Activated T-cell treated with anti-CD3 and anti-CD28 coated beads for 4 hours (primary cell): ENCODE results near the gene ZBTB16.

ENCODE experiments used
- DNase-seq: peaks from one replicate; pipeline ENCODE4 v3.0.0-alpha.2; 2020

The ZBTB16 gene

DNA sequence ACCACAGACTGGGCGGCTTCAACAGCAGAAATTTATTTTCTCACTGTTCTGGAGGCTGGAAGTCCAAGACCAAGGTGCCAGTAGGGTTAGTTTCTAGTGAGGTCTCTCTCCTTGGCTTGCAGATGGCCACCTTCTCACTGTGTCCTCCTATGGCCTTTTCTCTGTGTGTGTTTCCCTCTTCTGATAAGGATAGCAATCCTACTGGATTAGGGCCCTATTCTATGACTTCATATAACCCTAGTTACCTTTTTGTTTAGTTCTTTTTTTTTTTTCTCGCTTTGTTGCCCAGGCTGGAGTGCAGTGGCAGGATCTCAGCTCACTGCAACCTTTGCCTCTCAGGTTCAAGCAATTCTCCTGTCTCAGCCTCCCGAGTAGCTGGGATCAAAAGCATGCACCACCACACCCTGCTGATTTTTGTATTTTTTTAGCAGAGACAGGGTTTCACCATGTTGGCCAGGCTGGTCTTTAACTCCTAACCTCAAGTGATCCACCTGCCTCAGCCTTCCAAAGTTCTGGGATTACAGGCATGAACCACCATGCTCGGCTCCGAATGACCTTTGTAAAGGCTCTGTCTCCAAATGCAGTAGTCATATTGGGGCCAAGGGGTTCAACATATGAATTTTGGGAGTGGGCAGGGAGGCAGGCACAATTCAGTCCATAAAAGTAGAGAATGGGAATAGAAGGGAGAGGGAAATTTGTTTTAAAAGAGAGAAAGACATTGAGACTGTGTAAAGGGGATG, 211.2 kb downstream of the ZBTB16 start:
- DNase-seq = no peak

DNA sequence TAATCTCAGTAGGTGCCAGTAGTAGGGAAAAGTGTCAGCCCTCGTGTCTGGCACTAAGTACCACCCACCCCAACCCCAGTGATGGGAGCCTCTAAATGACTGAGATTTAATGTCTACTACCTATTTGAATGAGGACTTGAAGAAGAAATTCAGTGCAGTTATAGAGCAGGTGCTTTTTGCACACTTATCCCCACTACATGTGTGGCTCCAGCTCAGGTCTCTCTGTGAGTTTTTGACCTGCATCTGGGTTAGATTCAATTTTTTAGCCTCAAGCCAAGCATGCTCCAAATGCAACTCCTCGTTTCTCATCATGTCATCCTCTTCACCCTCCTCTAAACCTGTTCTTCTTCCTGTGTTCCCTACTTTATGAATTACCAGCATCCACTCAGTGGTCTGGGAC, 211.8 kb downstream of the ZBTB16 start:
- DNase-seq = no peak

DNA sequence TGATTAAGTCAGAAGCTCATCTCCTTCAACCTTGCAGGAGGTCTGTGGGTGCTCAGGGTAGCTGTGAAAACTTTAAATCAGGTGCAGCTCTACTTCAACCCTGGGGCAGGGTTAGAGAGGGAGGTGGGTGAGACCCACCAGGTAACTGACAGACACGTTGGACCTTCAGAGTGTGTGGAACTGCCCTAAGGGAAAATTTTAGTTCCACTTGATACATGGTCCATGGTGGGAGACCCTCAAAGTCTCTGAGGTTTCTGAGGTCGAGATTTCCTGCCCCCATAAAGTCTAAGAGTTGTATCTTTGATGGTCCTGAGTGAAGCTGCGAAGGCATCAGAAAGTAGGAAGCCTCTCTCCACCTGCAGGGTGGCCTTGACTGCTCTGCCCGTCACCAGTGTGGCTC, 212.8 kb downstream of the ZBTB16 start:
- no peak for DNase-seq

DNA sequence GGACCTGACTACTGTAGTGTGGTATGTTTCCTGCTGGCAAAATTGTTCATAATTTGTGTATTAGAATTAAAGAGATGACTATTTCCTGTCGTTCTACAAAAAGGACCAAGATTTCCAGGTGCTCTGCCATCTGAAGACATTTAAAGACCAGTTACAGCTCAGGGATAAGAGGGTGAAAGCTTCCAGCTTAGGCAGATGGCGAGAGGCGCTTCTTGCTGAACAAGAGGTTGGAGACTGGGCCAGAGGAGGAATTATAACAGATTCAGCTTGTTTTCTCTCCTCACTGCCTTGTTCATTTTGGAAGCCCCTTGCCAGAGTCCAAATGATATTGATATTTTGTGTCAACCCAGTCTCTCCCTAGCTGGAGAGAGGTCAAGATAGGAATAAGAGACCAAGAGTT, 213.6 kb downstream of the ZBTB16 start:
- DNase-seq = no peak

DNA sequence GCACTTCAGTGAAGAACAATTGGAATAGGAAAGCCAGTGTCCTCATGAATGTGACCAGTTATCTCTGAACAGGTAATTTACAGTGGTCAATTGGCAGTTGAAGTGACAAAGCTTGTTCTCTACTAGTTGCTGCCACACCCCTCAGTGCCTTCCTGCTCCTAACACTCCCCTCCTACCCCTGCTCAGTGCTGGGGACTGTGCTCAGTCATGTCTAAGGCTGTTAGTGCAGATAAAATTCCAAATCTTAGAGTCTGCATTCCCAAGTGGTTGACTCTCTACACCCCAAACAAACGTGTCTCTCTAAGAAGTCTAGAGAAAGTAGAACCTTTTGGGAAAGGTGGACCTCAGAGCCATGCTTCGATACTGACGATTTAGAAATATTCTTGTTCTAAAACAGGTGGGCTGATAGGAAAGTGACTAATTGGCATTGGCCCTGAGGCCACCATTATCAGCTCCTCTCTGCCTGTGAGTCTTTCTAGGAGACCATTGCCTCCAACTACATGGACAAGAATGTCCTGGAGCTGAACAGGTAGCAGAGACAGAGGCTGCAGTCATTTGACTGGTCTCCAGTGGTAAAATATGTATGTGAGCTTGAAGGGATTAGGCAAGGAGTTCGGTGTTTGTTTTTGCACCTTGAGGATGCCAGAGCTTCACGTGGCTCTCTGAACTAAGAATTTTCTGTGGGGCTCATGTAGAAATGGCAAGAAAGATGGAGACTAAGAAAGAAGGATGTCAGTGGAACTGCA, 214.6 kb downstream of the ZBTB16 start:
- no peak for DNase-seq

DNA sequence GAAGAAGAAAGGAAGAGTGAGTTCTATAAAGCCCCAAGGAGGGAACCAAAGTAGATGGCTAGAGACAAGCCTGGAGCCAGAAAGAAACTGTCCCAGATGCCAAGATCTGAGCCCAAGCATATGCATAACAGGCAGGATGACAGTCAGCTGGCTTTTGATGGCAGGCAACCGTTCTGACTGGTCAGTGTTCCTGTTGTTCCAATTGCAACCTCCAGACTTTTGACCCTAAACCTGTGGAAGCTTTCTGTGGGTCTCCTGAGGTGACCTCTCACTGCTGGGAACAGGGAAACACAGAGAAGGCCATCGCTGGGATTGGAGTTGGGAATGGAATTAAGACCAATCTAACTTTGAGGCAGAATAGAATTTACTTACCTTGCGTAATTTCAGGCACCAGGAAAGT, 215.1 kb downstream of the ZBTB16 start:
- DNase-seq = no peak

DNA sequence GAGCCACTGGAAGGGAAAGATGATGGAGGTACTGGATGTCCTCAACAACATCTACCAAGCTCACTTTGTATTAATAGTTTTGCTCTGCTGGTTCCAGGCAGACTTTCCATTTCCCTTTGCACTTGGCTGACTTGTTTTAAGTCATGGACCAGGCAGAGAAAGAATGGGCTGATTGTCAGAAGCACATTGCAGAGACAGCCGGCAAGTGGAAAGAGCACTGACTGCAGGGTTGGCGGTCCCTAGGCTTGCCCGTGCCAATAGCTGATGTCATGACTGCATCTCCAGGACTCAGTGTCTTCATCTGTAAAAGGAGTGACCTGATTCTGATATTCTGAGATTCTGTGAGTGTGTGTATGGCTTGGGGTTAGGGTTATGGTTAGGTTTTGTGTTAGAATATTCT, 215.8 kb downstream of the ZBTB16 start:
- DNase-seq = no peak

DNA sequence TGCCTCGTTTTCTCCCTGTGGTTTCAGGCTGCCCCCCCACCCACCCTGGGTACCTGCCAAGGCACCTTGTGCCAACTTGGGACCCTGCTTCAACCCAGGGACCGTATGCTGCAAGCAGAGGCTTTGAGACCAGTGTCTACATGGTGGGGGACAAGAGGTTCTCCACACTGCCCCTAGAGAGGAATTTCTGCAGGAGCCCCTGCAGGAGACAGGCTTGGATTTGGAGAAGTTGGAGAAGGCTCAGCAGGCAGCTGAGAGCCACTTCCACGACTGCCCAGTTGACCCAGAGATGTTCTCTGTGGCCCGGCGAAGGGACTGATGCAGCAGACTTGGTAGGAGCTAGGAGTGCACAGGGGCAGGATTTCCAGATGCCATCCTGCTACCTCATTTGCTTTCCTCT, 216.6 kb downstream of the ZBTB16 start:
- no peak for DNase-seq

DNA sequence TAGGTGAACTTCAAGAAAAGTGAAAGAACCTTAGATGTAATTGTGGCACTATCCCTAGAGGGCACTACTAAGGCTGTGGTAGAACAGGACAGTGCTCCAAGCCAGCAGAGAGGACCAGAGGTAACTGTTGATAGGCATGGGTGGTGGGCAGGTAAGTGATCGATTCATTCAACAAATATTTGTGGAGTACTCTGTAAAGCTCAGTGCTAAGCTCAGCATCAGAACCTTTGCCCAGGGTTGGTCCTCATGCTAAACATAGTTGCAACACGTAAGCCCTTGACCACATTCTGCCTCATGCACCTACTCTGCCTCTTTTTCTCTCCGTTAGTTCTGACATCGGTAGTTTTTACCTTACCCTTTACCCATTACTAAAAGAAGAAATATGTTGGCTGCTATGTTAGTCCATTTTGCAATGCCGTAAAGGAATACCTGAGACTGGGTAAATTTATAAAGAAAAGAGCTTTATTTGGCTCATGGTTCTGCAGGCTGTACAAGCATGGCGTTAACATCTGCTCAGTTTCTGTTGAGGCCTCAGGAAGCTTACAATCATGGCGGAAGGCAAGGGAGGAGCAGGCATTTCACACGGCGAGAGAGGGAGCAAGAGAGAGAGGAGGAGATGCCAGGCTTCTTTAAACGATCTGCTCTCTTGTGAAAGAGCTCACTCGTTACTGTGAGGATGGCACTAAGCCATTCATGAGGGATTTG, 218.3 kb downstream of the ZBTB16 start:
- no peak for DNase-seq

DNA sequence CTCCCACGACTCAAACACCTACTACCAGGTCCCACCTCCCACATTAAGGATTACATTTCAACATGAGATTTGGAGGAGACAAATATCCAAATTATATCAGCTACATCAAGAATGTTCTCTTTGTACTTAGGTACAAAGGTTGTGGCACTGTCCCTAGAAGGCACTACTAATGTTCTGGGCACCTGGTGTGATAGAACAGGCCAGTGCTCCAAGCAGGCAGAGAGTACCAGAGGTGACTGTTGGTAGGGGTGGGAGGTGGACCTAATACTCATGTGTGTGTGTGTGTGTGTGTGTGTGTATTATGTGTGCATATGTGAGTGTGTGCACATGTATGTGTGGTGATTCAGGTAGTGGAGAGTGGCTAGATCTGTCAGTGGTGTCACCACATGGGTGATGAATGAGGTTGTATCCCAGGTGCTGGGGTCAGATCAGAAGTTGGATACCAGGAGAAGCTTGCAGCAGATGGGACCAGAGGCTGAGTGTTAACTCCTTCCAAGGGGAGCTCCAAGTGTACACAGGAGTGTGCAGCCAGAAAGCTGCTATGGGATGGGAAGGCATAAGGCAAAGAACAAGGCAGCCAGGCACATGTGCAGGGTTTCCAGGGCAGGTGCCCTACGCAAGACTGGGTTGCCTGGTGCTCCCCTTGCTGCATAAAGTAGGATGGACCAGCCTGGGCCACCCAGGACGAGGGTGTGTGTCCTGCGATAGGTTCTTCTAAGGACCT, 219.0 kb downstream of the ZBTB16 start:
- no peak for DNase-seq

DNA sequence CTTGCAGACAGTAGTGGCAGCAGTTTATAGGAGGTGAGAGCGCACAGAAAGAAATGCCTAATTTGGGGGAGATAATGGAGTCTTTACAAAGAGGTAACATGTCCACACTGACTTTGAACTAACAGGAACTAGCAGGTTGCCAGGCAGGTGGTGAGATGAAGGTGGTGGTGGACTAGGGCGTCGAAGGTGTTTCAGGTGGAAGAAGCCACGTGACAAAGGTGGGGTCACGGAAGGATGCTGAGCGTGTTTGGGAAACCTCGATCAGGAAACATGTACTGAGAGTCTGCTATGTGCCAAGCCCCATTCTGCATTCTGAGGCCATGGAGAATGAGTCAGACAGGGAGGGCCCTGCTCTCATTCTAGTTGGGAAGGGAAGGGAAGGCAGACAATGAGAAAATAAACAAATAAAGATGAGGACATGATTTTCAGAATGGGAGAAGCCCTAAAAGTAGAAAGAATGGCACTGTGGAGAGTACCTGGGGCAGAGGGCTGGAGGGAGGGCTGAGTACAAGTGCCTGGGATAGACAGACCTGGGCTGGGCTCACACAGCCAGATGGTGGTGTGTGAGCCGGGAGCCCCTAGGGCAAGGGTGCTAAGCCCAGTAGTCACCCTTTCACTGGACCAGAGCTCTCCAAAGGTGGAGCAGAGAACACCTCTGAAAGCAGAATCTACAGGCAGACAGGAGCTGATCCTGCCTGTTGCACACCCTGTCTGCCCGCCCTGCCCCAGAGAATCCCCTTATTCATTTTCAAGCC, 220.5 kb downstream of the ZBTB16 start:
- DNase-seq = no peak

DNA sequence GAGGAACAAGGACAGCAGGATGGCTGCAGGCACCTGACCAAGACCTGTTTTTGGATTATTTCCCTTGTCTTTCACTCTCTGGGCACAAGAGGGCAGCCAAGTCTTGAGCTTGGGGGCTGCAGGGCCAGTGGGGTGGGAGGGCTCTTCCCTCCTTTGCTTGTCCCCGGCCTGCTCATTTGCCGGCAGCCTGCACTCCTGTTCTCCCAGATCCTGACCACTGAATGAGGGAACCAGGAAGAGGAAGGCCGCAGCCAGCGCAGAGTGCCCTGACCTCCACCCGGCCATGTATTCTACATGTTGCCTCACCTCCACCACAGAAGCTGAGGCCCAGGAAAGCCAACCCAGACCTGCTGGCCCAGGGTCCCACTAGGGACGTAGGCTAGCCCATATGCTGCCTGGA, 221.2 kb downstream of the ZBTB16 start:
- no peak for DNase-seq

DNA sequence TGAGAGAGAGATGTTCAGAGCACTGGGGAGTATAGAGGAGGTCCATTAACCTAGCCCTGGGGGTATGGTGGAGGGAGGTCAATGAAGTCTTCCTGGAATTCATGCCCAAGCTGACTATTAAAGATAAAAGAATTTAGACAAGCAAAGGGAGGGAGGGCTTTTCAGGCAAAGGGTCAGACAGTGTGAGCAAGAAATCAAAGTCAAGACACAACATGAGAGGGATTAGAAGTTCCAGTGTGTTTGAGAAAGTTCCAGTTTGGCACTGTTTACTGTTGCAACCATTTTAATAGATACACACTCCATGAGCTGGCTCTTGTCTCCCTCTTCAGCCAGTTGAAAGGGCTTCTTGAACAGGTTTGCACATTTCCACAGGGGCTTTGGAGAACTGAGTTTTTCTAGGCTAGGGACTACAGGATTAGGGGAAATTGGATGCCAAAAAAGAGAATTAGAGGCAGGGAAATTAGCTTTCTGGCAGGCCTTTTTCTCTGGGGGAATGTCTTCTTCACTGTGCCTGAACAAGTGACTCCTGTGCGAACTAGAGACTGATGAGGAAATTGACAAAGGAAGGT, 222.0 kb downstream of the ZBTB16 start:
- DNase-seq = no peak

DNA sequence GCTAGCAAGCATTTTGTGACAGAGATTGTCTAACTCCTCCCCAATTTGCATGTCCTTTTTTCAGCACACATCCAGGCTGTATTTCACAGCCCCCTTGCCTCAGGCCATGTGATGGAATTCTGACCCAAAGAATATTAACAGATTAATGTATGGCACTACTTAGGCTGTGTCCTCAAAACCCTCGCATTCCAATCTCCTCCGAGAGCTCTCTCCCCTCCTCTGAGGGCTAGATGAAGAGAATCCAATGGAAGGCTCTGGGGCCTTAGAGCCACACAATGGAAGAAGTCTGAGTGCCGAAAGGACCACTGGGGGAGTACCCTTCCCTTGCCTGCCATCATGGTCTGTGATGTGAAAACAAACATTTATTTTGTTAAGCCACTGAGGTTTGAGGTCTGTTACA, 223.0 kb downstream of the ZBTB16 start:
- no peak for DNase-seq

DNA sequence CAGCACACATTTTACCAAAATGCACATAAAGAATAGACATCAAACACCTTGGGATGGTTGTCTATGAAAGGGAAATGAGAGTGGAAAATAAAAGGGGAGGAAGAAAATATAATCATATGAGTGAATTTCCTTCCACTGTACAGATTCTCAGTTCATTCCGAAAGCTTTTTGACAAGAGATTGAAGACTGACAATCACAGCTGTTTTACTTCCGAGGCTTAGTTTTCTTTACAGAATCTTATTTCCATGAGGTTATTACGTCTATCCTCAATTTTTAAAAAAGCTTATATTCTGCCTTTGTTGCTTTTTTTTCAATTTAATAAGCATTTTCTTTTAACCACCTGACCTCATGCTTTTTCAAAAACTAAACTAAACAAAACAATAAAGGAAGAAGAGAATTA, 223.9 kb downstream of the ZBTB16 start:
- DNase-seq = no peak

DNA sequence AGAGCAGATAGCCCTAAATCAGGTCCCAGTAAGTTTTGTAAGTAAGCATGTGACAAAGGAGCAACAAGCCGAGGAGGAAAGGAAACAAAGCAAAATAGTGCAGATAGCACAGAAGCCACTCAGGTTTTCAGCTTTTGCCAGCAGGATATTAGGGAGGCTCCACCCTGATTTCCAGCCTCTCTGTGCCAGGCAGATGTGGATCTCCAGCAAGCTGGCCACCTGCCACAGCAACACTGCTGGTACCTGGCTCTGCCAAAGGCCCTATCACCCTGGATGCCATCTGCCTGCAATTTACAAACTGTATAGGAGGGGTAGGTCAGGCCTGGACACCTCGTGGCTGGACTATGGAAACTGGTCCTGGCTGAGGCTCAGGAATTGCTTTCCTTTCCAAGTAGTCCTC, 224.5 kb downstream of the ZBTB16 start:
- DNase-seq = no peak

DNA sequence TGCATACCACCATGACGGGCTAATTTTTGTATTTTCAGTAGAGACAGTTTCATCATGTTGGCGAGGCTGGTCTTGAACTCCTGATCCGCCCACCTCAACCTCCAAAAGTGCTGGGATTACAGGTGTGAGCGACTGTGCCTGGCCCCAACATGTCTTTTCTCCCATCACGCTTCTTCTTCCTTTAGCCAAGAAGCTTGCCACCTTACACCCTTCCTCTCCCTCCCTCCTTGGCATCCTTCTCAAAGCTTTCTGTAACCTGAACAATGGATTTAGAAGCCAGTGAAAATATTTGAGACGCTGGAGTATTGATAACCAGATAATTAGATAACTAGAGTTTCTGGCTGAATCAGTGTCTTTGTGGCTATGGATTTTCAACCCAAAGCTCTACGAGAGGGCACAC, 225.4 kb downstream of the ZBTB16 start:
- DNase-seq = no peak

DNA sequence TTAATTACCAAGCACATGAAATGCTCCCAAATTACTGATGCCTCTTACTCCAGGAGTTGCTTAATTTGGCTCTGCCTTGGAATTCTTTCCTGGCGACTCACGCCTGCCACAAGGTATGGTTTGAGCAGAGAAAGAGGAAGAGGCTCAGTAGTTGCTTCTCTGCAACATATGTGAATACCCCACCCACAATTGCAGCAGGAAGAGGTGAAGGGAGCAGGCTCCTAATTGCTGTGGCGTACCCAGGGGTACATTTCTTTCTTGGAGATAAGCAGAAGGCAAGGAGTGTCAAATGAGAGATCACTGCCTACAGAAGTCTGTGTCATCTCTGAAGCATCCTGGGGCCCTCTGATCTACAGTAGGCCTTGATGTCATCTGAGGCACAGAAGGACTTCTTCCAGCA, 226.1 kb downstream of the ZBTB16 start:
- DNase-seq = no peak

DNA sequence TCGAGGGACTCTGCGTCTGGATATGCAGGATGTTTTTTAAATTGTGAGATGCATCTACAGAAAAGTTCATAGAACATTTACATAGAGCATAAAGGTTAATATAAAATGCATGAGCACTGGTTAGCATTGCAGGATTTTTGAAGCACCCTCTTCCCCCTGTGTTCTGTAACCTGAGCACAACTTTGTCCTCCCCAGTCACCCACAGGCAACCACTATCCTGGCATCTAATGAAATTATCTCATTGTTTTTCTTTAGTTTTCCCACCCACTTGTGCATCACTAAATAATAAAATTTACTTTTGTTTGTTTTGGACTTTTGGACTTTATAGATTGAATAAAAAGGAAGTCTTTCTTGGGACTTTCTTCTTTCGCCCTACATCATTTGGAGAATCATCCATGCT, 226.7 kb downstream of the ZBTB16 start:
- DNase-seq = no peak

DNA sequence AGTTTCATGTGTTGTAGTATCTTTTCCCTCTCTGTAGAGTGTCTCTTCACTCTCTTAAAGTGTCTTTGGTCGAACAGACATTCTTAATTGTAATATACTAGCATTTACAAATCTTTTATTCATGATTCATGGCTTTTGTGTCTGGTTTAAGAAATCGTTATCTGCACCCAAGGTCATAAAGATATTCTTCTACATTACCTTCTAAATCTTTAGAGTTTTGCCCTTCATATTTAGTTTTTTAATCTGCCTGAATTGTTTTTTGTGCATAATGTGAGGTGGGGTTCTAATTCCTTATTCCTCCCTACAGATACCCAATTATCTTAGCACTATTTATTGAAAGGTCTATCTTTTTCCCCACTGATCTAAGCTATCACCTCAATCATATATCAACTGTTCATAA, 227.6 kb downstream of the ZBTB16 start:
- no peak for DNase-seq

DNA sequence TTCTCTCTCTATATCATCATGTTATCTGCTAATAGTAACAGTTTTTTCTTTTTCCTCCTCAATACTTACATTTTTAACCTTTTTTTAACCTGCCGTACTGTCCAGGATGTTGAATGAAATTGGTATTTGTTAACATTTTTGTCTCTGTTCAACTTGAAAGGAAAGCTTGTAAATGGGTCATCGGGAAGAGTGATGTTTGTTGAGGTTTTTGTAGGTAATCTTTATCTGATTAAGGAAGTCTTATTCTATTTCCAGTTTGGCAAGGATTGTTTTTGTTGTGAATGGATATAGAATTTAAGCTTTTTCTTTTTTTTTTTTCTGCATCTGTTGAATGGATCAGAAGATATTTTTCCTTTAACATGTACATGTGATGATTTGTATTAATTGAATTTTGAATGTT, 228.6 kb downstream of the ZBTB16 start:
- DNase-seq = no peak

DNA sequence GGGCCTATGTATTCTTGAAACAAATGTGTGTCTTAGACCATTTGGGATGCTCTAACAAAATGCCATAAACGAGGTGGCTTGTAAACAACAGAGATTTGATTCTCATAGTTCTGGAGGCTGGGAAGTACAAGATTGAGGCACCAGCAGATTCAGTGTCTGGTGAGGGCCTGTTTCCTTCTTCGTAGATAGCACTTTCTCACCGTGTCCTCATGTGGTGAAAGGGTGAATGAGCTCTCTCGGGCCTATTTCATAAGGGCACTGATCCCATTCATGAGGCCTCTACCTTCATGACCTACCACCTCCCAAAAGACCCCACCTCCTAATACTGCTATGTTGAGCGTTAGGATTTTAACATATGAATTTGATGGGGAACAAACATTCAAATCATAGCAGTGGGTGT, 230.3 kb downstream of the ZBTB16 start:
- DNase-seq = no peak
